Transverse colon (tissue), 4 donors: ENCODE measurements around the gene CACTIN. TPM values are rescaled to one million over a fixed set of nuclear protein-coding genes. Genes with fewer than 3 reads are reported as not detected.

Source experiments
- DNase-seq: peaks from one replicate; pipeline ENCODE4 v3.0.0-alpha.2; 2019
- H3K27ac ChIP-seq, 4 donors: fragments of 200-600 bp; sonication (generic); 2 replicates each; pipeline ENCODE4 v1.5.1; 2016 to 2018; ENCODE audit warnings: inconsistent platforms in 4 of 4
- H3K27me3 ChIP-seq: fragments of 200-600 bp; sonication (generic); 2 replicates; pipeline ENCODE4 v1.5.1; 2017; ENCODE audit warnings: inconsistent platforms
- H3K36me3 ChIP-seq, 4 donors: fragments of 200-600 bp; sonication (generic); 2 replicates each; pipeline ENCODE4 v1.5.1; 2017 to 2019; ENCODE audit warnings: inconsistent platforms in 4 of 4
- H3K4me1 ChIP-seq, 4 donors: fragments of 200-600 bp; sonication (generic); 2 replicates each; pipeline ENCODE4 v1.5.1; 2017 to 2020; ENCODE audit warnings: inconsistent platforms in 4 of 4
- H3K4me3 ChIP-seq, 4 donors: fragments of 200-600 bp; sonication (generic); 1 replicate in 1 of 4; 2 replicates in 3 of 4; pipeline versions ENCODE4 v1.5.1 to v1.6.1; 2017 to 2019; ENCODE audit warnings: inconsistent platforms in 4 of 4
- H3K9me3 ChIP-seq, 2 donors: fragments of 200-600 bp; sonication (generic); 2 replicates each; pipeline ENCODE4 v1.5.1; 2017 to 2019; ENCODE audit warnings: inconsistent platforms in 2 of 2
- EP300 ChIP-seq: sonication (generic); formaldehyde crosslinking; IDR thresholded peaks from one replicate; pipeline ENCODE4 v1.6.1; 2017; ENCODE audit warnings: antibody characterized with exemption, low read depth
- POLR2A ChIP-seq: fragments of 450-650 bp; IDR thresholded peaks from one replicate; pipeline ENCODE4 v1.6.1; 2016; ENCODE audit warnings: antibody characterized with exemption, mild to moderate bottlenecking, moderate library complexity
- POLR2AphosphoS5 ChIP-seq, 3 donors: sonication (generic); formaldehyde crosslinking; IDR thresholded peaks; one replicate each; pipeline ENCODE4 v1.6.1; 2016; ENCODE audit warnings: antibody characterized with exemption in 3 of 3
- WGBS, 2 donors: methylation state at CpG; one replicate each; pipeline ENCODE4 v1.1.5; 2018; ENCODE audit warnings: low coverage in 1 of 2; 5-methylcytosine and 5-hydroxymethylcytosine counted together
- in situ Hi-C, 4 donors: fragments of 200-750 bp; cut with MboI; loops; one replicate each; pipeline versions ENCODE4 v1.15.0 to v1.15.1; 2017; ENCODE audit warnings: low sequenced_read_pairs in 3 of 4, low pct_ligation_motif_present in 1 of 4, low pct_unique_long_range_greater_than_20kb in 1 of 4
- intact Hi-C: fragments of 100-400 bp; cut with DNase I; formaldehyde crosslinking; loops from one replicate; pipeline ENCODE4 v1.15.1; 2023; ENCODE audit warnings: low total_unique reads
- total RNA-seq, 4 donors: library from RNA; depleted of rRNA; stranded (reverse); fragments of >200 nt; gene quantifications; one replicate each; pipeline ENCODE4 v1.1.0, GENCODE V29; 2016
- TF ChIP-seq, protein P1 (sequence below), 5 experiments: fragments of 200-600 bp in 3 of 5; fragments of 450-650 bp in 2 of 5; sonication (generic) in 3 of 5; IDR thresholded peaks; 1 replicate in 2 of 5; 2 replicates in 3 of 5; pipeline ENCODE4 v1.5.1; 2016 to 2017; ENCODE audit warnings: antibody characterized with exemption in 5 of 5, inconsistent platforms in 3 of 5, mild to moderate bottlenecking in 2 of 5, moderate library complexity in 1 of 5

CACTIN gene
- total RNA-seq, 4 donors from 2014 or later, result 21.9 to 88.4 (median 53.0) TPM

GRCh38 chr19:3613818-3614661, 12.6 kb downstream of the CACTIN start:
- no peak for DNase-seq
- Histone ChIP-seq H3K36me3 (peaks cover 0 to 20% (median 0%) of the 10 kb centered on the region in 4 donors), H3K4me3 (no peak overlapping the region), H3K9me3 (no peaks in the 10 kb centered on the region), H3K4me1 (peaks cover 0 to 15% (median 11%) of the 10 kb centered on the region in 4 donors), H3K27me3 (no peaks in the 10 kb centered on the region), H3K27ac (peak overlapping the region in 2 of 4 donors; percentile 4 to 17)
- intact Hi-C loops (loop anchor here (10.0 kb wide), 1 partner anchor 309 kb away; no protein-coding TSS in a partner anchor), in situ Hi-C loops (no loop called here)
- TF ChIP-seq EP300 (no peak), POLR2A (no peak), POLR2AphosphoS5 (IDR thresholded peaks at IDR 0.05) (no peak)
- TF ChIP-seq, protein P1, sequence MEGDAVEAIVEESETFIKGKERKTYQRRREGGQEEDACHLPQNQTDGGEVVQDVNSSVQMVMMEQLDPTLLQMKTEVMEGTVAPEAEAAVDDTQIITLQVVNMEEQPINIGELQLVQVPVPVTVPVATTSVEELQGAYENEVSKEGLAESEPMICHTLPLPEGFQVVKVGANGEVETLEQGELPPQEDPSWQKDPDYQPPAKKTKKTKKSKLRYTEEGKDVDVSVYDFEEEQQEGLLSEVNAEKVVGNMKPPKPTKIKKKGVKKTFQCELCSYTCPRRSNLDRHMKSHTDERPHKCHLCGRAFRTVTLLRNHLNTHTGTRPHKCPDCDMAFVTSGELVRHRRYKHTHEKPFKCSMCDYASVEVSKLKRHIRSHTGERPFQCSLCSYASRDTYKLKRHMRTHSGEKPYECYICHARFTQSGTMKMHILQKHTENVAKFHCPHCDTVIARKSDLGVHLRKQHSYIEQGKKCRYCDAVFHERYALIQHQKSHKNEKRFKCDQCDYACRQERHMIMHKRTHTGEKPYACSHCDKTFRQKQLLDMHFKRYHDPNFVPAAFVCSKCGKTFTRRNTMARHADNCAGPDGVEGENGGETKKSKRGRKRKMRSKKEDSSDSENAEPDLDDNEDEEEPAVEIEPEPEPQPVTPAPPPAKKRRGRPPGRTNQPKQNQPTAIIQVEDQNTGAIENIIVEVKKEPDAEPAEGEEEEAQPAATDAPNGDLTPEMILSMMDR (IDR thresholded peaks at IDR 0.05), result no peak
- WGBS, 2 donors, result 85% methylated on average over 39 of the region's 39 CpGs; no CpG with 5 or more reads in 1 of the 2 donors

- no peak for DNase-seq
These were observed 13.5 kb downstream of the CACTIN start for GRCh38 chr19:3612901-3613741.

GRCh38 chr19:3612330-3612729, 14.3 kb downstream of the CACTIN start:
- intact Hi-C loops, result loop anchor here (10.0 kb wide), 1 partner anchor 308 kb away; no protein-coding TSS in a partner anchor
- no peak for TF ChIP-seq EP300
- TF ChIP-seq, protein P1 (IDR thresholded peaks at IDR 0.05), result no peak
- no peak for TF ChIP-seq POLR2A
- no peak for TF ChIP-seq POLR2AphosphoS5 (IDR thresholded peaks at IDR 0.05)
- H3K9me3 ChIP-seq, result no peaks in the 10 kb centered on the region
- H3K4me3 ChIP-seq, result no peak overlapping the region
- peaks cover 0 to 20% (median 15%) of the 10 kb centered on the region in 4 donors for H3K4me1 ChIP-seq
- in situ Hi-C loops, result no loop called here
- no peak for DNase-seq
- H3K27ac ChIP-seq, result peak overlapping the region in 1 of 4 donors; percentile 21
- H3K27me3 ChIP-seq, result no peaks in the 10 kb centered on the region
- H3K36me3 ChIP-seq, result peaks cover 0 to 20% (median 0%) of the 10 kb centered on the region in 4 donors
- 98 to 100% methylated on average over 5 to 33 of the region's 33 CpGs for WGBS, 2 donors

More at GRCh38 chr19:3612901-3613741, 13.5 kb downstream of the CACTIN start:
- Histone ChIP-seq H3K27ac (peak overlapping the region in 2 of 4 donors; percentile 4 to 23), H3K36me3 (peaks cover 0 to 20% (median 0%) of the 10 kb centered on the region in 4 donors), H3K4me1 (peaks cover 0 to 15% (median 10%) of the 10 kb centered on the region in 4 donors), H3K27me3 (no peaks in the 10 kb centered on the region), H3K9me3 (no peaks in the 10 kb centered on the region), H3K4me3 (no peak overlapping the region)
- WGBS, 2 donors, result 88% methylated on average over 73 of the region's 79 CpGs; no CpG with 5 or more reads in 1 of the 2 donors
- intact Hi-C loops, result loop anchor here (10.0 kb wide), 1 partner anchor 308 kb away; no protein-coding TSS in a partner anchor
- in situ Hi-C loops, result no loop called here
- TF ChIP-seq, protein P1 (IDR thresholded peaks at IDR 0.05), result no peak
- TF ChIP-seq EP300, result no peak
- no peak for TF ChIP-seq POLR2AphosphoS5 (IDR thresholded peaks at IDR 0.05)
- no peak for TF ChIP-seq POLR2A
